ENCODE data around the gene MSI2.
"Not testable (repeated sequence)": the region's sequence is repeated elsewhere in the genome, so short reads cannot be mapped to it uniquely, and the experiment has no call there.

DNA sequence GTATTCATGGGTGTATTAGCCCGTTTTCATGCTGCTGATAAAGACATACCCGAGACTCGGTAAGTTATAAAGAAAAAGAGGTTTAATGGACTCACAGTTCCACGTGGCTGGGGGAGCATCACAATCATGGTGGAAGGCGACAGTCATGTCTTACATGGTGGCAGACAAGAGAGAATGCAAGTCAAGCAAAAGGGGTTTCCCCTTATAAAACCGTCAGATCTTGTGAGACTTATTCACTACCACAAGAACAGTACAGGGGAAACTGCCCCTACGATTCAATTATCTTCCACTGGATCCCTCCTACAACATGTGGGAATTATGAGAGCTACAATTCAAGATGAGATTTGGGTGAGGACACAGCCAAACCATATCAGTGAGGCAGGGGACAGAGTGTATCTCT is 44.3 kb downstream of the MSI2 start:
- TF ChIP-seq CTCF, POLR2A, POLR2AphosphoS5 (IDR thresholded peaks at IDR 0.05): not testable (repeated sequence)

All from gastroesophageal sphincter (tissue), 3 donors.